HepG2 (cell line): ENCODE measurements around the gene COX7B. TPM values are rescaled to one million over a fixed set of nuclear protein-coding genes. Genes with fewer than 3 reads are reported as not detected.
A peak's percentile ranks its signal among the peaks of the same experiment; 100 is the strongest.

Source experiments
- ATAC-seq: fragments of 200-7000 bp; cut with Tn5 transposase; 3 replicates; pipeline ENCODE4 v1.9.1; 2020; ENCODE audit warnings: mild to moderate bottlenecking, moderate library complexity
- BruUV-seq: library from RNA; stranded (reverse); fragments of 400-500 nt; replicated peaks from 2 replicates; lab custom pipeline; 2021; lab: Mats Ljungman, UMichigan
- CTCF ChIA-PET: fragments of 300-600 bp; formaldehyde crosslinking; extraction: SDS; loops from one replicate; lab custom pipeline; 2021; ENCODE audit warnings: low total read pairs, inconsistent platforms, low intra/inter-chr PET ratio; lab: Yijun Ruan, JAX
- POLR2A ChIA-PET: fragments of 350-600 bp; sonication (Branson Sonifier 250); formaldehyde crosslinking; loops from one replicate; lab custom pipeline; 2020; ENCODE audit warnings: antibody characterized with exemption, inconsistent platforms; lab: Yijun Ruan, JAX
- DNase-seq: peaks from one replicate; pipeline ENCODE4 v3.0.0-alpha.2; 2015; ENCODE audit warnings: low spot score
- FAIRE-seq: peaks from 3 replicates; lab custom pipeline; 2011; peaks lifted over from hg19 to GRCh38; lab: Jason Lieb, UNC
- H2AFZ ChIP-seq: one replicate; pipeline ENCODE4 v1.6.1; 2011; ENCODE audit warnings: low read length, inconsistent platforms
- H3K27ac ChIP-seq: fragments of 300-600 bp; 3 replicates; pipeline ENCODE4 v1.8.0; 2011; ENCODE audit warnings: mixed run types, mild to moderate bottlenecking, mixed read lengths, low read length, inconsistent platforms; ENCODE audit not compliant: insufficient read depth; ENCODE audit errors: extremely low read length
- H3K27me3 ChIP-seq, 2 experiments: fragments of 200-600 bp in 1 of 2; 2 replicates in 1 of 2; 3 replicates in 1 of 2; pipeline versions ENCODE4 v1.6.0 to v1.8.0; 2011; ENCODE audit warnings: low read length in 2 of 2, mild to moderate bottlenecking in 2 of 2, moderate library complexity in 2 of 2, inconsistent platforms in 1 of 2; ENCODE audit not compliant: insufficient read depth in 2 of 2, control insufficient read depth in 1 of 2
- H3K36me3 ChIP-seq, 2 experiments: fragments of 200-600 bp in 1 of 2; replicated peaks in 1 of 2; 2 replicates in 1 of 2; 3 replicates in 1 of 2; pipeline versions ENCODE4 v1.5.1 to v1.8.0; 2011; ENCODE audit warnings: low read length in 2 of 2, inconsistent platforms in 1 of 2; ENCODE audit not compliant: insufficient read depth in 2 of 2, control insufficient read depth in 1 of 2
- H3K4me1 ChIP-seq: 2 replicates; pipeline ENCODE4 v1.5.1; 2012; ENCODE audit warnings: low read length, inconsistent platforms; ENCODE audit not compliant: insufficient read depth
- H3K4me2 ChIP-seq: 2 replicates; pipeline ENCODE4 v1.6.0; 2011; ENCODE audit warnings: low read depth, low read length, inconsistent platforms
- H3K4me3 ChIP-seq, 3 experiments: fragments of 200-600 bp in 1 of 3; sonication (generic), shearing (Covaris generic) in 1 of 3; replicated peaks in 1 of 3; 2 replicates each; pipeline ENCODE4 v1.5.1; 2011 to 2016; ENCODE audit warnings: low read length in 3 of 3, inconsistent platforms in 2 of 3, low read depth in 2 of 3, mild to moderate bottlenecking in 2 of 3, control low read depth in 1 of 3, mixed read lengths in 1 of 3; ENCODE audit not compliant: insufficient read depth in 1 of 3
- H3K79me2 ChIP-seq: one replicate; pipeline ENCODE4 v1.6.1; 2011; ENCODE audit warnings: low read length, inconsistent platforms; ENCODE audit not compliant: insufficient read depth
- H3K9ac ChIP-seq: 2 replicates; pipeline ENCODE4 v1.6.0; 2011; ENCODE audit warnings: mild to moderate bottlenecking, low read depth, low read length, inconsistent platforms; ENCODE audit not compliant: insufficient read depth
- H3K9me3 ChIP-seq: 2 replicates; pipeline ENCODE4 v1.5.1; 2012; ENCODE audit warnings: mild to moderate bottlenecking, low read length
- H4K20me1 ChIP-seq: 2 replicates; pipeline ENCODE4 v1.6.0; 2011; ENCODE audit warnings: inconsistent platforms, mild to moderate bottlenecking, low read length, moderate library complexity; ENCODE audit not compliant: insufficient read depth
- CBX5 ChIP-seq: sonication (generic); formaldehyde crosslinking; IDR thresholded peaks from 2 replicates; pipeline ENCODE4 v1.4.0; 2020; ENCODE audit warnings: missing genetic modification reagents, borderline replicate concordance
- JDP2 ChIP-seq: sonication (generic); formaldehyde crosslinking; IDR thresholded peaks from 2 replicates; pipeline ENCODE4 v1.8.1; 2022; ENCODE audit warnings: missing genetic modification reagents, borderline replicate concordance
- KMT2A ChIP-seq: sonication (generic); formaldehyde crosslinking; IDR thresholded peaks from 2 replicates; pipeline ENCODE4 v1.4.0; 2020; ENCODE audit warnings: missing genetic modification reagents
- NCOA2 ChIP-seq: sonication (generic); formaldehyde crosslinking; IDR thresholded peaks from 2 replicates; pipeline ENCODE4 v1.8.0; 2022; ENCODE audit warnings: inconsistent platforms
- PHF8 ChIP-seq: sonication (generic); formaldehyde crosslinking; IDR thresholded peaks from 2 replicates; pipeline ENCODE4 v1.5.0; 2020; ENCODE audit warnings: missing genetic modification reagents
- SALL1 ChIP-seq: sonication (generic); formaldehyde crosslinking; IDR thresholded peaks from 2 replicates; pipeline ENCODE4 v1.8.0; 2022; ENCODE audit warnings: mild to moderate bottlenecking, missing genetic modification reagents
- SIN3B ChIP-seq: fragments of 150-350 bp; IDR thresholded peaks from 2 replicates; pipeline ENCODE4 v1.6.1; 2014; ENCODE audit warnings: low read length
- SMARCE1 ChIP-seq: fragments of 450-650 bp; IDR thresholded peaks from 2 replicates; pipeline ENCODE4 v1.6.1; 2017; ENCODE audit warnings: borderline replicate concordance
- SOX6 ChIP-seq, 2 experiments: fragments of 450-650 bp in 1 of 2; sonication (generic) in 1 of 2; formaldehyde crosslinking in 1 of 2; IDR thresholded peaks; 2 replicates each; pipeline versions ENCODE4 v1.4.0 to v1.6.1; 2017 to 2020; ENCODE audit warnings: antibody characterized with exemption in 1 of 2, mild to moderate bottlenecking in 1 of 2, missing genetic modification reagents in 1 of 2
- SUZ12 ChIP-seq: fragments of 150-350 bp; IDR thresholded peaks from 2 replicates; pipeline ENCODE4 v1.6.1; 2014; ENCODE audit warnings: low read depth, low read length
- TARDBP ChIP-seq: sonication (generic); formaldehyde crosslinking; IDR thresholded peaks from 2 replicates; pipeline ENCODE4 v1.8.0; 2022; ENCODE audit warnings: mild to moderate bottlenecking, missing genetic modification reagents
- ZFP41 ChIP-seq: sonication (generic); formaldehyde crosslinking; IDR thresholded peaks from 2 replicates; pipeline ENCODE4 v1.4.0; 2020; ENCODE audit warnings: mild to moderate bottlenecking, missing genetic modification reagents, borderline replicate concordance
- ZNF251 ChIP-seq: sonication (generic); formaldehyde crosslinking; IDR thresholded peaks from 2 replicates; pipeline ENCODE4 v1.9.0; 2021; ENCODE audit warnings: mild to moderate bottlenecking, missing genetic modification reagents
- ZNF335 ChIP-seq: sonication (generic); formaldehyde crosslinking; IDR thresholded peaks from 2 replicates; pipeline ENCODE4 v1.4.0; 2020; ENCODE audit warnings: missing genetic modification reagents
- ZNF563 ChIP-seq: sonication (generic); formaldehyde crosslinking; IDR thresholded peaks from 2 replicates; pipeline ENCODE4 v1.8.0; 2022; ENCODE audit warnings: mild to moderate bottlenecking, moderate library complexity, missing genetic modification reagents
- ZNF570 ChIP-seq: sonication (generic); formaldehyde crosslinking; IDR thresholded peaks from 2 replicates; pipeline ENCODE4 v1.4.0; 2020; ENCODE audit warnings: mild to moderate bottlenecking, missing genetic modification reagents, borderline replicate concordance
- ZNF614 ChIP-seq: IDR thresholded peaks from 2 replicates; pipeline ENCODE4 v1.6.1; 2018; ENCODE audit warnings: missing biosample characterization, missing genetic modification reagents, inconsistent platforms, borderline replicate concordance
- ZNF737 ChIP-seq: sonication (generic); formaldehyde crosslinking; IDR thresholded peaks from 2 replicates; pipeline ENCODE4 v1.5.0; 2020; ENCODE audit warnings: missing genetic modification reagents, mild to moderate bottlenecking, borderline replicate concordance
- WGBS: methylation state at CpG from one replicate; pipeline ENCODE4 v1.1.6; 2017; ENCODE audit warnings: low lambda C conversion rate; 5-methylcytosine and 5-hydroxymethylcytosine counted together
- in situ Hi-C: cut with HindIII; loops from 2 replicates; pipeline ENCODE4 v1.10.0; 2017; ENCODE audit warnings: low pct_unique_long_range_greater_than_20kb; ENCODE audit not compliant: extremely low pct_ligation_motif_present
- intact Hi-C: fragments of 100-400 bp; cut with micrococcal nuclease; formaldehyde crosslinking; loops from one replicate; pipeline ENCODE4 v1.10.0; 2022; ENCODE audit not compliant: unreplicated experiment
- polyA plus RNA-seq, 8 experiments: library from polyadenylated mRNA; depleted of rRNA in 3 of 8; stranded (reverse) in 7 of 8; unstranded in 1 of 8; fragments of >200 nt; fragmentation: Illumina TruSeq in 4 of 8; extraction: Trizol in 4 of 8; gene quantifications; 2 replicates each; pipeline versions ENCODE4 v1.2.1 to v1.2.3, GENCODE V29; 2011 to 2016; ENCODE audit warnings: low read depth in 4 of 8, missing spikeins in 1 of 8, mixed read lengths in 1 of 8; ENCODE audit not compliant: insufficient read depth in 1 of 8
- total RNA-seq, 5 experiments: library from RNA; depleted of rRNA; stranded (reverse); fragments of >200 nt; fragmentation: Illumina TruSeq; extraction: Trizol; gene quantifications; 2 replicates each; pipeline ENCODE4 v1.2.3, GENCODE V29; 2016; ENCODE audit warnings: low read depth in 1 of 5
- TF ChIP-seq, protein P1 (sequence below): sonication (generic); formaldehyde crosslinking; IDR thresholded peaks from 2 replicates; pipeline ENCODE4 v1.4.0; 2020; ENCODE audit warnings: missing genetic modification reagents, borderline replicate concordance
- TF ChIP-seq, protein P2 (sequence below): sonication (generic); formaldehyde crosslinking; IDR thresholded peaks from 2 replicates; pipeline ENCODE4 v1.8.1; 2022; ENCODE audit warnings: low read depth, mild to moderate bottlenecking, missing genetic modification reagents

Gene COX7B
- total and polyA plus RNA-seq, 2 of the 13 experiments (the other 11 are each of a cell fraction or from before 2014, with no cell fraction given), result 375 to 635 TPM

DNA sequence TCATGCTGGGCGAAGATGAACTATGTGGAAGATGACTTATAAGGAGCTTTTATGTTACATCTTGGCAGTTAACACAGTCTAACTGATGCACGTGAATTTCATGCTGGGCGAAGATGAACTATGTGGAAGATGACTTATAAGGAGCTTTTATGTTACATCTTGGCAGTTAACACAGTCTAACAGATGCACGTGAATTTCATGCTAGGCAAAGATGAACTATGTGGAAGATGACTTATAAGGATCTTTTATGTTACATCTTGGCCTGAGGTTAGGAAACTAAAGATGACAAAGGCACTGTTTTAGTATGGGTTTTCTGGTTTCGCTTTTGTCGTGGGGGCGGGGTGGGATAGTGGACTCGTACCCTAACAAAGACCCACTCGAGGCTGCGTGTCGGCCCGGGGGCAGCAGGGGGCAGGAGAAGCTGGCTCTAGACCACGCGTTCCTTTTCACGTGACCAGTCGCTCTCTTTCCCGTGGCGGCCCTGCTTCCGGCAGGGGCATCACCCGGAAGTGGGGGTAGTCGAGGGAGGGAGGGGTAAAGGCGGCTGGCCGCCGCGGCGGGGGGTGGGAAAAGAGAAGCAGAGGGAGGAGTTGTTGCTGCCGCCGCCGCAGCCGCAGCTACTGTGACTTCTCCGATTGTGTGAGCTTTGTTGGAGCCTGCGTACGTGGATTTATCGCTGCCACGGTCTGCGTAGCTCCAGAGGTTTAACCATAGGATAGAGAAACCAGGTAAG lies 11.0 kb downstream of the COX7B start, which contains the start of gene ATP7A:
ATP7A (plus strand) TSS at position 586 of the 733 bp plus-strand sequence. CDS start 60,949 bp downstream, outside the sequence.
- Histone ChIP-seq H2AFZ (peak within 1 kb of the TSS; percentile 95), H3K27me3 (no peaks in the 10 kb centered on the region), H3K4me1 (no peaks in the 10 kb centered on the region), H3K27ac (peak within 1 kb of the TSS; percentile 68), H3K4me2 (peak within 1 kb of the TSS; percentile 62), H3K9me3 (no peaks in the 10 kb centered on the region), H3K36me3 (no peaks in the 10 kb centered on the region), H3K4me3 (peak within 1 kb of the TSS; percentile 66 to 77 (median 73)), H4K20me1 (no peaks in the 10 kb centered on the region), H3K9ac (peak within 1 kb of the TSS; percentile 73), H3K79me2 (no peaks in the 10 kb centered on the region)
- intact Hi-C loops (loop anchor here (1.0 to 2.0 kb wide), 2 partner anchors 114 to 195 kb away; partner anchors contain the start of gene PGK1), in situ Hi-C loops (loop anchor here (25.0 kb wide), 1 partner anchor 202 kb away; the partner anchor contains the start of gene PGK1)
- CTCF ChIA-PET, result interaction anchor here (0.8 kb wide), 1 partner anchor 114 kb away, joined by 3 read pairs; no protein-coding TSS in a partner anchor
- whole genome bisulfite sequencing, result 43% methylated on average over 6 of the region's 36 CpGs
- POLR2A ChIA-PET, result interaction anchor here (0.7 to 1.8 kb wide), 3 partner anchors 11 to 223 kb away, joined by 4 to 23 read pairs (median 9); partner anchors contain the start of genes COX7B and MAGT1
- BruUV-seq, result no TSS peak
- FAIRE-seq (no peak), DNase-seq (peak; percentile 84), ATAC-seq (peak; percentile 97)
- TF ChIP-seq ZNF335 (CRISPR knock-in tag) (no peak), SMARCE1 (no peak), ZNF563 (no peak), SUZ12 (no peak), ZFP41 (no peak), TARDBP (CRISPR knock-in tag) (no peak), PHF8 (CRISPR knock-in tag) (no peak), ZNF251 (CRISPR knock-in tag) (no peak), ZNF570 (CRISPR knock-in tag) (no peak), SALL1 (CRISPR knock-in tag) (peak; percentile 69), SIN3B (no peak), KMT2A (CRISPR knock-in tag) (no peak), ZNF614 (no peak), CBX5 (no peak), NCOA2 (CRISPR knock-in tag) (no peak), ZNF737 (CRISPR knock-in tag) (no peak), JDP2 (CRISPR knock-in tag) (no peak), SOX6 (IDR thresholded peaks at IDR 0.05) (no peak), SOX6 (CRISPR knock-in tag; IDR thresholded peaks at IDR 0.05) (peak; percentile 34)
- TF ChIP-seq, protein P1, sequence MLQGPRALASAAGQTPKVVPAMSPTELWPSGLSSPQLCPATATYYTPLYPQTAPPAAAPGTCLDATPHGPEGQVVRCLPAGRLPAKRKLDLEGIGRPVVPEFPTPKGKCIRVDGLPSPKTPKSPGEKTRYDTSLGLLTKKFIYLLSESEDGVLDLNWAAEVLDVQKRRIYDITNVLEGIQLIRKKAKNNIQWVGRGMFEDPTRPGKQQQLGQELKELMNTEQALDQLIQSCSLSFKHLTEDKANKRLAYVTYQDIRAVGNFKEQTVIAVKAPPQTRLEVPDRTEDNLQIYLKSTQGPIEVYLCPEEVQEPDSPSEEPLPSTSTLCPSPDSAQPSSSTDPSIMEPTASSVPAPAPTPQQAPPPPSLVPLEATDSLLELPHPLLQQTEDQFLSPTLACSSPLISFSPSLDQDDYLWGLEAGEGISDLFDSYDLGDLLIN (CRISPR knock-in tag), result no peak
- TF ChIP-seq, protein P2, sequence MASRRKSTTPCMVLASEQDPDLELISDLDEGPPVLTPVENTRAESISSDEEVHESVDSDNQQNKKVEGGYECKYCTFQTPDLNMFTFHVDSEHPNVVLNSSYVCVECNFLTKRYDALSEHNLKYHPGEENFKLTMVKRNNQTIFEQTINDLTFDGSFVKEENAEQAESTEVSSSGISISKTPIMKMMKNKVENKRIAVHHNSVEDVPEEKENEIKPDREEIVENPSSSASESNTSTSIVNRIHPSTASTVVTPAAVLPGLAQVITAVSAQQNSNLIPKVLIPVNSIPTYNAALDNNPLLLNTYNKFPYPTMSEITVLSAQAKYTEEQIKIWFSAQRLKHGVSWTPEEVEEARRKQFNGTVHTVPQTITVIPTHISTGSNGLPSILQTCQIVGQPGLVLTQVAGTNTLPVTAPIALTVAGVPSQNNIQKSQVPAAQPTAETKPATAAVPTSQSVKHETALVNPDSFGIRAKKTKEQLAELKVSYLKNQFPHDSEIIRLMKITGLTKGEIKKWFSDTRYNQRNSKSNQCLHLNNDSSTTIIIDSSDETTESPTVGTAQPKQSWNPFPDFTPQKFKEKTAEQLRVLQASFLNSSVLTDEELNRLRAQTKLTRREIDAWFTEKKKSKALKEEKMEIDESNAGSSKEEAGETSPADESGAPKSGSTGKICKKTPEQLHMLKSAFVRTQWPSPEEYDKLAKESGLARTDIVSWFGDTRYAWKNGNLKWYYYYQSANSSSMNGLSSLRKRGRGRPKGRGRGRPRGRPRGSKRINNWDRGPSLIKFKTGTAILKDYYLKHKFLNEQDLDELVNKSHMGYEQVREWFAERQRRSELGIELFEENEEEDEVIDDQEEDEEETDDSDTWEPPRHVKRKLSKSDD (CRISPR knock-in tag), result no peak
